ENCODE measurements around the gene RLF. TPM values are rescaled to one million over a fixed set of nuclear protein-coding genes. Genes with fewer than 3 reads are reported as not detected.
"Not testable (repeated sequence)": the region's sequence is repeated elsewhere in the genome, so short reads cannot be mapped to it uniquely, and the experiment has no call there.

The RLF gene
- total and polyA plus RNA-seq, 7 donors, result 2.4 to 27.6 (median 19.9) TPM

DNA sequence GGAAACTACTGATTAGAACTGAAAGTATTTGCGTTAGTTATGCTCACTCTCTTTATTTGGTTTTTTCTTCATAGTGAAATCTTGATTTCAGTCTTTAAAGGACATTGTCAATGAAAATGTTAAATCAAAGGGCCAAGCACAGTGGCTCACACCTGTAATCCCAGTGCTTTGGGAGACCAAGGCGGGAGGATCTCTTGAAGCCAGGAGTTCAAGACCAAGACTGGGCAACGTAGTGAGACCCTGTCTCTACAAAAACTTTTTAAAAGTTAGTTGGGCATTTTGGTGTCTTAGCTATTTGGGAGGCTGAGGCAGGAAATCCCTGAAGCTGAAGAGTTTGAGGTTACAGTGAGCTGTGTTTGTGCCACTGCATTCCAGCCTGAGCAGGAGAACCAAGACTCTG, 13.6 kb downstream of the RLF start:
- H3K4me1 ChIP-seq, result peaks cover 0 to 25% (median 4%) of the 10 kb centered on the region in 4 donors

DNA sequence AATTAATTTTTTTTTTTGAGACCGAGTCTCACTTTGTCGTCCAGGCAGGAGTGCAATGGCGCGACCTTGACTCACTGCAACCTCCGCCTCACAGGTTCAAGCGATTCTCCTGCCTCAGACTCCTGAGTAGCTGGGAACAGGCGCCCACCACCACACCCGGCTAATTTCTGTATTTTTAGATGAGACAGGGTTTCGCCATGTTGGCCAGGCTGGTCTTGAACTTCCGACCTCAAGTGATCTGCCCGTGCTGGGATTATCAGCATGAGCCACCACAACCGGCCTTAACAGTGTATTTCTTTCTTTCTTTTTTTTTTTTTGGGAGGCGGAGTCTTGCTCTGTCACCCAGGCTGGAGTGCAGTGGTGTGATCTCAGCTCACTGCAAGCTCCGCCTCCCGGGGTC, 15.8 kb downstream of the RLF start:
- 96 to 97% methylated on average over 15 of the region's 15 CpGs for WGBS, 2 donors
- intact Hi-C loops (cut with DNase I), result not testable (repeated sequence)

More for the DNA sequence above, 13.6 kb downstream of the RLF start:
- DNase-seq, result no peak
- no peaks in the 10 kb centered on the region for H3K27me3 ChIP-seq
- no peaks in the 10 kb centered on the region for H3K36me3 ChIP-seq
- 90 to 94% methylated on average over 3 of the region's 3 CpGs for WGBS, 2 donors
- intact Hi-C loops (cut with DNase I), result no loop called here
- no peak overlapping the region for H3K4me3 ChIP-seq
- no peak for TF ChIP-seq EP300 (IDR thresholded peaks at IDR 0.05)
- TF ChIP-seq POLR2AphosphoS5 (IDR thresholded peaks at IDR 0.05), result no peak
- TF ChIP-seq, protein P1, sequence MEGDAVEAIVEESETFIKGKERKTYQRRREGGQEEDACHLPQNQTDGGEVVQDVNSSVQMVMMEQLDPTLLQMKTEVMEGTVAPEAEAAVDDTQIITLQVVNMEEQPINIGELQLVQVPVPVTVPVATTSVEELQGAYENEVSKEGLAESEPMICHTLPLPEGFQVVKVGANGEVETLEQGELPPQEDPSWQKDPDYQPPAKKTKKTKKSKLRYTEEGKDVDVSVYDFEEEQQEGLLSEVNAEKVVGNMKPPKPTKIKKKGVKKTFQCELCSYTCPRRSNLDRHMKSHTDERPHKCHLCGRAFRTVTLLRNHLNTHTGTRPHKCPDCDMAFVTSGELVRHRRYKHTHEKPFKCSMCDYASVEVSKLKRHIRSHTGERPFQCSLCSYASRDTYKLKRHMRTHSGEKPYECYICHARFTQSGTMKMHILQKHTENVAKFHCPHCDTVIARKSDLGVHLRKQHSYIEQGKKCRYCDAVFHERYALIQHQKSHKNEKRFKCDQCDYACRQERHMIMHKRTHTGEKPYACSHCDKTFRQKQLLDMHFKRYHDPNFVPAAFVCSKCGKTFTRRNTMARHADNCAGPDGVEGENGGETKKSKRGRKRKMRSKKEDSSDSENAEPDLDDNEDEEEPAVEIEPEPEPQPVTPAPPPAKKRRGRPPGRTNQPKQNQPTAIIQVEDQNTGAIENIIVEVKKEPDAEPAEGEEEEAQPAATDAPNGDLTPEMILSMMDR (IDR thresholded peaks at IDR 0.05), result no peak
- TF ChIP-seq POLR2A (IDR thresholded peaks at IDR 0.05), result no peak
- H3K9me3 ChIP-seq, result no peaks in the 10 kb centered on the region
- no peak overlapping the region for H3K27ac ChIP-seq

DNA sequence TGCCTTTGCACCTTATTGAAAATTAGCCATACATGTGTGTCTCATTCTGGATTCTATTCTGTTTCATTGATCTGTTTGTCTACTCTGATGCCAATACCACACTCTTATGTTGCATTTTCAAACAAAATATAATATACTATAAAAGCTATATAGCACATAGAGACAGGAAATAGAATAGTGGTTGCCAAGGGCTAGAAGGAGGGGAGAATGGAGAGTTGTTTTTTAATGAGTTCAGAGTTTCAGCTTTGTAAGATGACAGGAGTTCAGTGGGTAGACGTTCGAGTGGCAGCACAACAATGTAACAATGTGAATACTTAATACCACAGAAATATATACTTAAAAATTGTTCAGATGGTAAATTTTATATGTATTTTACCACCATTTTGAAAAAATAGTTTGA, 17.0 kb downstream of the RLF start:
- intact Hi-C loops (cut with DNase I), result no loop called here
- 65 to 69% methylated on average over 2 of the region's 2 CpGs for WGBS, 2 donors
- H3K4me1 ChIP-seq, result peaks cover 0 to 39% (median 17%) of the 10 kb centered on the region in 4 donors
- no peaks in the 10 kb centered on the region for H3K9me3 ChIP-seq
- no peaks in the 10 kb centered on the region for H3K27me3 ChIP-seq
- no peak overlapping the region for H3K4me3 ChIP-seq
- TF ChIP-seq POLR2AphosphoS5 (IDR thresholded peaks at IDR 0.05) (no peak), POLR2A (IDR thresholded peaks at IDR 0.05) (no peak), EP300 (IDR thresholded peaks at IDR 0.05) (no peak)
- TF ChIP-seq, protein P1 (IDR thresholded peaks at IDR 0.05), result no peak
- no peak overlapping the region for H3K27ac ChIP-seq
- H3K36me3 ChIP-seq, result no peaks in the 10 kb centered on the region
- DNase-seq, result no peak

More for the DNA sequence above, 15.8 kb downstream of the RLF start:
- not testable (repeated sequence) for DNase-seq, H3K27me3 ChIP-seq, H3K36me3 ChIP-seq, H3K4me3 ChIP-seq, H3K9me3 ChIP-seq, H3K27ac ChIP-seq
- H3K4me1 ChIP-seq, result peaks cover 0 to 27% (median 6%) of the 10 kb centered on the region in 4 donors

DNA sequence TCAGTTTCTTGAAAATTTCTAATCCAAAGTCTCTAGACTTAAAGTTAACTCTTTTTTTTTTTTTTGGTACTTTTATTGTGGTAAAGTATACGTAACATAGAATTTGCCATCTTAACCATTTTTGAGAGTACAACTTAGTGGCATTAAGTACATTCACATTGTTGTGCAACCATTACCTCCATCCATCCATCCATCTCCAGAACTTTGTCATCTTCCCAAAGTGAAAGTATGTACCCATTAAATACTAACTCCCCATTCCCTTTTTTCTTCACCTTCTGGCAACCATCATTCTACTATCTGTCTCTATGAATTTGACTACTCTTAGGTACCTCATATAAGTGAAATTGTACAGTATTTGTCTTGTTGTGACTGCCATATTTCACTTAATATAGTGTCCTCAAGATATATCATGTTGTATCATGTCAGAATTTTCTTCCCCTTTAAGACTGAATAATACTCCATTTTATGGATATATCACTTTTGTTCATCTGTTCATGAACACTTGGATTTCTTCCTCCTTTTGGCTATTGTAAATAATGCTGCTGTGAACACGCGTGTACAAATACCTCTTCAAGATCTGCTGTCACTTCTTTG, 18.4 kb downstream of the RLF start:
- Histone ChIP-seq H3K4me1 (peaks cover 0 to 32% (median 25%) of the 10 kb centered on the region in 4 donors), H3K27ac (no peak overlapping the region), H3K36me3 (no peaks in the 10 kb centered on the region), H3K4me3 (no peak overlapping the region), H3K9me3 (no peaks in the 10 kb centered on the region), H3K27me3 (no peaks in the 10 kb centered on the region)
- 96% methylated on average over 3 of the region's 3 CpGs for WGBS, 2 donors
- DNase-seq, result no peak
- intact Hi-C loops (cut with DNase I), result no loop called here
- TF ChIP-seq, protein P1 (IDR thresholded peaks at IDR 0.05), result no peak
- no peak for TF ChIP-seq POLR2A (IDR thresholded peaks at IDR 0.05)
- TF ChIP-seq EP300 (IDR thresholded peaks at IDR 0.05), result no peak
- TF ChIP-seq POLR2AphosphoS5 (IDR thresholded peaks at IDR 0.05), result no peak

DNA sequence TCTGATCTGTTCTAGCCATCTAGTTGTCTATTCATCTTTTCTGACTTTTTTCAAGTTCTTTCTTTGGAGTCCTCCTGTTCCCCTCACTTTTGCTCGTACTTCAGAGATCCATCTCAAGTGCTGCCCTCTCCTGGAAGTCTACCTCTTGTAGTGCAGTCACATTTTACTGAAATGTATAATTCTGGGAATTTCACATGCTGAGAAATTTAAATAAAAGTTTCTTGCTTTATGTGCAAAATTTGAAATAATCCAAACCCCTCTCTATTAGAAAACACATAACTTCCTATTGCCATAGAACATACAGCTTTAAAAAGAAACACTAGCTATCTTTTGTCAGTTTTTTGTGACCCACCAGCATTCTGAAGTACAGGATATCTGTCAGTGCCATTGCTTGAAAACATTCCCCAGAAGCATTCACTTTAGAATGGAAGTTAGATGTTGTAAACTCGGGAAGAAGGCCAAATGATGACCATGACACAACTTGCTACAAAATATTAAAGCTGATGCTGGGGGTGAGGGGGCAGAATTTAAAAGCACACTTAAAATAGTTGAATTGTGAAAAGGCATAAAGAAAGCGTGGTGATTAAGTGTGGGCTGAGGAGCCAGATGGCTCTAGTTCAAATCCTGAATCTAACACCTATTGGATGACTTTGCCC, 22.0 kb downstream of the RLF start:
- Histone ChIP-seq H3K9me3 (no peaks in the 10 kb centered on the region), H3K4me3 (no peak overlapping the region), H3K27me3 (no peaks in the 10 kb centered on the region), H3K4me1 (peaks cover 0 to 44% (median 37%) of the 10 kb centered on the region in 4 donors), H3K27ac (no peak overlapping the region), H3K36me3 (no peaks in the 10 kb centered on the region)
- TF ChIP-seq EP300 (IDR thresholded peaks at IDR 0.05), result no peak
- intact Hi-C loops (cut with DNase I), result no loop called here
- WGBS, 2 donors, result 66 to 71% methylated on average over 3 of the region's 3 CpGs
- no peak for DNase-seq
